ENCODE measurements around the gene COPS9. TPM values are rescaled to one million over a fixed set of nuclear protein-coding genes. Genes with fewer than 3 reads are reported as not detected.

COPS9 gene
- total RNA-seq, 1 donor from 2014 or later: 160 TPM

DNA sequence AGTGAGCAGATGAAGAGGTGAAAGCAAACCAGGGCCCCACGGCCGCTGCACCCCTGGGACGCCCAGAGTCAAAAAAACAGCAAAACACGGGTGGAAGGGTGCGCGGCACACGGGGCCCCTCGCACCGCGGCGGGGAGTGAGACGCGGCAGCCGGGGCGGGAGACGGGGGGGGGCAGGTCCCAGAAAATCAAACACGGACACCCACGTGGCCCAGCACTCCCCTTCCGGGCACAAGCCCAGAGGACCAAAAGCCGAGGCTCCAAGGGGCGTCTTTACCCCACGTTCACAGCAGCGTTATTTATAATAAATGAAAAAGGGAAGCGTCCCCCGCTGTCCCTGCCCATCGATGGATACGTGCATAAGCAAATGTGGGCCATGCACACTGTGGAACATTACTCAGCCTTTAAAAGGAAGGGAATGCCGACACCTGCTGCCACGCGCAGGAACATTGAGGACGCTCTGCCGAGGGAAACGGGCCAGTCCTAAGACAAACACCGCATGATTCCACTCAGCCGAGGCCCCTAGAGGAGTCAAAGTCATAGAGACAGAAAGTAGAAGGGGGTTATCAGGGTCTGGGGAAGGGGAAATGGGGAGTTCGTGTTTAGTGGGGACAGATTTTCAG is 677 bp upstream of the COPS9 start:
- no peak for DNase-seq (ENCODE audit: low read depth in 2 of 2)

DNA sequence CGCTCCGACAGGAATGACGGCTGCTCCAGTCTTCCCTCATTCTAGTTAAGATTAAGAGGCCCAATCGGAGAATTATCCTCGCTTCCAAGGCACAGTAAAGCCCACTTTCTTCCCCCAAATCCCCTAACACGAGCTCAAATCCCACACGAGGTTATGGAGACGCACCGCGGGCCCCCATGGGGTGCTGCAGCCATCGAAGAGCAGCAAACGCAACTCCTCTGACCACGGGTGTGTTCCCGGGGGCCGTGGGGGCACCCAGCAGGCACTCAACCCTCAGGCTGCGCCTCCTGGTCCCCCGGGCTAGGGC is 446 bp downstream of the COPS9 start:
- DNase-seq (ENCODE audit: low read depth in 2 of 2): peak in 1 of 2 donors; percentile 7

DNA sequence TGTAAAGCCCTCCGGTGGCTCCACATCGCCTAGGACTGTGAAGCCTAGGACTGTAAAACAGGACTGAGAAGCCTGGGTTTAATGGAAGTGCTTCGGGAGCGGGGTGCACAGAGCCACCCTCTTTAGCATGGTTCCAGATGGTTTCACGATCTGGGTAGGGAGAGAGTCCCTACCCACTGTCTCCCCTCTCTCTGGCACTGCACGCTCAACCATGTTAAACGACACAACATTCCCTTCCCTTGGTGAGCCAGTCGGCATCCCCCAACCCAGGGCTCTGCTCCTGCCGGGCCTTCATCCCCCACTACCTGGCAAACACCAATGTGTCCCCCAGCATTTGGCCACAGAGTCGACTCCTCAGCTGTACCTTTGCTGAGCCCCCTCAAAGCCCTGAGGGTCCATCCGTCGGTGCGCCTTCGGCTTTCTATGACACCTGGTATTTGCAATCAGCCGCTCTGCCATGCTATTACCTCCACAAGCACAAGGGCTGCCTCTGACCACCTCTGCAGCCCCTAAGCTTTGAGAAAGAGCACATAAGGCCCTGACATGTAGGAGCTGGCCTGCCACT is 1.1 kb downstream of the COPS9 start:
- DNase-seq (ENCODE audit: low read depth in 2 of 2): no peak

DNA sequence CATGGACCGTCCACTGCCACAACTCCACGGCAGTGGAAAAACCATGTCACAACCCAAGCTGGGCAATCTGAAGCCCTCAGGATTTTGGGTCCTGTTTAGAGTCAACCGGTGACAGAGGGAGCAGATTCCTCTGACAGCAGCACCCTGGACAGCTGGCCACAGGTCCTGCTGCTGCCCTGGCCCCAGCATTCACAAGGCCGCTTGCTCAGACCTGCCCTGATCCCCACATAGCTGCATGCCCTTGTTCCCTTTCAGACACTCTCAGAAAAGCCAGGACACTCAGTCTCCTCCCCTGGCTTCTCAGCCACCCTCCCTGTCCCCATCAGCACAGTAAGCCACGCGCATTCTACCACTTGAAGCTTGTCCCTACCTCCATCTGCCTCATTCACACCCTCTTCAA is 1.6 kb downstream of the COPS9 start:
- no peak for DNase-seq (ENCODE audit: low read depth in 2 of 2)

DNA sequence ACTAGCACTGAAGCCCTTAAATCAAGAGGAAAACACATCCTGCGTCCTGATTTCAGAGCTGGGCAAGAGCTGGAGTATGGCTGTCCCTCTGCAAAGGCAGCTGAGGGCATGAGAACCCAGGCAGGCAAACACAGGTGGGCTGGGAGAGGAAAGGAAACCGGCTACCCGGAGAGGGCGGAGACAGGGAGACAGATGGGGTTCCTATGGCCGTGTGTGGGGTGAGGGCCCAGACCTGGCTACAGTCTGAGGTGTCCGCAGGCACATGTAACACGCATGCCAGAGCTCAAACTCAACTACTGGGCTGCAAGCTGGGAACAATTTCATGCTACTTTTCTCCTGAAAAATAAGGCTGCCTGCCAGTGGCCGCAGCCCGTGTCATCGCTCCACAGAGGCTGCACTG is 2.7 kb downstream of the COPS9 start:
- DNase-seq (ENCODE audit: low read depth in 2 of 2): no peak

DNA sequence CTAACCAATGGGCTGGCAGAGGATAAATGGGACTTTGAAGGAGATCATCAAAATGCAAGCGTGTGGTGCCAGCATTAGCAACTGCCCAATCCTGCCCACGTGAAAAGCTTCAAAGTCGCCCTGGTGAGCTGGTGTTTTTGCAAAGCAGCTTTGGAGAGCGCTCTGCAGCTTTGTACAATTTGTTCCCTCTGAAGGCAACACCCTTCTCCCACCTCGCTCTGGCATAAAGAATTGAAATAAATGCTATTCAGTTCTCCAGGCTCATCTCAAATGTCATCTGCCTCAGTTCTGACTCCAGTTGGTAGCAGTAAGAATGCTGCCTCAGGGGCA is 3.5 kb downstream of the COPS9 start:
- DNase-seq (ENCODE audit: low read depth in 2 of 2): no peak

DNA sequence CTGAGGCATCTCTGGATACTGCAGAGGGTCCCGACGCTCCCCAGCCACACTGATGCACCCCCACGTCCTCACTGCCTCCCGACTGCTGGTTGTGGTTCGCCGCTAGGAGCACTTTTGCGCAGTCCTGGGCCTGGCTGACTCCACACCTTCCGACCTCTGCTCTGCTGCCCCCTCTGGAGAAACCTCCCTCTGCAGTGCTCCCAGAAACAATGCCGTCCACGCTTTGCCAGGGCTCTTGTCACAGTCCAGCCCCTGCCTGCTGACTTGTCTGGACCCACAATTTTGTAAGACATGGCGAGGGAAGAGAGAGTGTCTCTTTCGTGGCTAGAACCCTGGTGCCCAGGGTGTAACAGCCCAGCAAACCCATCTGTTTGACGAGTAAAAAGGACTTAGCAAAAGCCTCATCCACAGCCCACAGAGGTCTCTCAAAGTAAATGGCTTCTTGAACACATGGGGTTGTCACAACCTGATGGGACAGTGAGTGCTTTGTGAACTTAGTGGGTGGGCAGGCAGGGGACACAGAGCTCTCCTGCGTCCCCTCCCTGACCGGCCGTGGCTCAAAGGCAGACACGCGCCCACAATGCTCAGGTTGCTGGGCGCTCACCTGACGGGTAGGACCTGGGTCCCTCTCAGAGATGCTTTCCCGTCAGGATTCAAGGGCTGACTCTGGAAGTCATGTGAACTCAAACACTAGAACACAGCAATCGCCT is 4.0 kb downstream of the COPS9 start:
- DNase-seq (ENCODE audit: low read depth in 2 of 2): no peak

DNA sequence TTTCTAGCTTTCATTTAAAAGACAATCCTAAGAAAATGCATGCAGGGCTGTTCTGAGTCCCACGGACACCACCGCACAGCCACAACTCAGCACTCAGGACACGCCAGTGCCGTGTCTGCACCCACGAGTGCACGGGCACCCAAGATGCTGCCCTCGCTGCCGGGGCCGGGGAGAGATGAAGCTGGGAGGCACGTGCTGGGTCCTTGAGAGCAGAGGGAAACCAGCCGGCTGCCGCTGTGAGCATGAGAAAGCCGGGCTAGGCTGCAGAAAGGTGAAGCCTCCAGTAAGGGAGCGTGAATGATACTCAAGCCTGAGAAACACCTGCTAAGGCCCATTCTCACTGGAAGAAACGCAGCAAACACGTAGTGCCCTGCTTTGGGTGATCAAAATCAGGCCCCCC is 4.8 kb downstream of the COPS9 start:
- no peak for DNase-seq (ENCODE audit: low read depth in 2 of 2)

DNA sequence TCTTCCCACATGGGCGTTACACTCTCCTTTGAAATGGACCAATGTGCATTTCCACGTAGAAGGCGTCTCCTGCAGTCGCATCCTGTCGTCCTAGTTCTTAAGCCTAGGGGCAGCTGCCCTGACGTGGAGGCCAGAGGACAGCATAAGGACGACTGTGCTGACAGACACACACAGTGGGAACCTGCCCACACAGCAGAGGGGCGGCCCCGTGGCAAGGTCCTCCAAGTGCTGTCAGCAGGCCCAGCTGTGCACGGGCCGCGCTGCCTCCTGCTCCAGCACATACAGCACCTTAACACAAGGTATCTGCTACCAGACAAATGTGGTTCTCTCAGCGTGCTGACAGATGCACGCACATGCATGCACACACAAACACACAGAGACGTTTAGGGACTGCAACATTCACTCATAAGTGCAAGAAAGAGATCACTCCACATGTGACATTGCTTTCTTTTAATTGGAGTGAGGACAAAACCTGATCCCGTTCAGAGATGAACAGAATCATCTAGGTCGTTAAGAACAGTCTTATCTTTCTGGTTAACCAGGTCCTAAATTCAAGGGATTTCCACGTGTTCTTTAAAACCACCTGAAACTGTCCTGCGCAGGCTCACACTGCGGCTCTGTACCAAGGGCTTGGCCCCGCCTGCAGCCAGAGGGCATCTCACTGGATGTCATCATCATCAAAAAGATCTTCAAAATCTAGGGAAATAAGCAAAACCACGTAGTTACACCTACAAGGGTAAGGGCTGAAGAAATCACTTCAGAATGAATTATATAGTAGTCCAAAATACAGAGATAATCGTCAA is 5.5 kb downstream of the COPS9 start:
- DNase-seq (ENCODE audit: low read depth in 2 of 2): no peak

DNA sequence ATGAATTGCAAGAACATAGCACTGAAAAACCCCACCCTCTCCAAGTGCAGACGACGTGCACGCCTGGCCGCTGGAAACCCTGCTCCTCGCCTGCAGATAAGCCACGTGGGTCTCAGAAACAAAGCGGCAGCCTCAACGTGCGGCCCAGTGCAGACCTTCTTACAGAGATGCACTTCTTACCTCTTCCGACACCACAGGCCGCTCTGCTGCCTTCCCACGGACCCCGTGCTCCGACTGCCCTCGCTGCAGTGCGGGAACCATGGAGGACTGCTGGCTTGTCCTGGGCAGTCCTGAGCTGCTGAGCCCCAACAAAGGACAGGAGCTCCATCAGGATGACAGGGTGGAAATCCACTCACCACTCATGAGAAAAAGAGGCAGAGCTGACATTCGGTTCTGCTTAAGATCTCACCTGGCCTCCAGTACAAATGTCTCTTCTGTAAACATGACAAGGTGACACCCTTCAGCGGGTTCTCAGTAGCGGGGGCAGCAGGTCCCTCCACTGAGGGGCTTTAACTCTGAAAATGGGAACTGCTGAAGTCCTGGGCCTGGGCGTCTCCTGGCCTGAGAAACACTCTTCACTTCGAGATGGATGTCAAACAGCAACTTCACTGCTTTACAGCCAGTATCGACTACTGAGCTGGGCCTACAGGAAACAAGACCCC is 6.2 kb downstream of the COPS9 start:
- no peak for DNase-seq (ENCODE audit: low read depth in 2 of 2)

DNA sequence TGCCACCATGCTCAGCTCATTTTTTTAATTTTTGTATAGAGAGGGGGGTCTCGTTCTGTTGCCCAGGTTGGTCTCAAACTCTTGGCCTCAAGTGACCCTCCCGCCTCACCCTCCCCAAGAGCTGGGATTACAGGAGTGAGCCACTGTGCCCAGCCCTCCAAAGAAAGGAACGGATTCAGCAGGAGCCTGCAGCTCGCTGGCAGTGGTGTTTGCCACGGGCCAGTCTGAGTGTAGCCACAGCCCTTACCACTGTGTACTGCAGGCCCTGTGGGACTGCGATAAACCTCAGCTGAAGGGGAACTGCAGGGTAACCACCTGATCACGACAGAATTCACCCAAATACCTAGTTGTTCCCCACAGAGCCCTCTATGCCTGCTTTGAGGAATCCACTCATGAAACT is 6.8 kb downstream of the COPS9 start:
- DNase-seq (ENCODE audit: low read depth in 2 of 2): no peak

DNA sequence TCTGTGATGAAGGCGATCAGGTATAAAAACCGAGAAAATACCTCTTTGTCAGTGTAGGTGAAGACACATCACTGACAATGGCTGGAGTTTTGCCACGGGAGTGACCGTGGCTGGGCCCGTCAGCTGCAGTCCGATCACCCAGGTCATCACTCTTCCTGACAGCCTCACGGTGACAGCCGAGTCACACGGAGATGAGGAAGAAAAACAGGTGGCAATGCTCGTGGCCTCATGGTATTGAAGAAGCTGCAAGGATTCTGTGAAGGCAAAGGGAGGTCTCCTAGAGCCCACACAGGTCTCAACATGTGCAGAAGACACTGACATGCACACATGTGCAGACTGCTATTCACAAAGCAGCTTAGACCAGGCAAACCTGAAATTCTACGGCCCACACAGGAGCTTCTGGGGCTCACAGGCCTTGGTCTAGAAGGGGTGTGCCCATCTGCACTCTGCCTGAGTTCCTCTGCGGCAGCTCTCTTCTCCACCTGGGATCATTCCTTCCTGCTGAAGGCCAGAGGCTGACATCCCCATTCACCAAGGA is 7.4 kb downstream of the COPS9 start:
- DNase-seq (ENCODE audit: low read depth in 2 of 2): no peak

DNA sequence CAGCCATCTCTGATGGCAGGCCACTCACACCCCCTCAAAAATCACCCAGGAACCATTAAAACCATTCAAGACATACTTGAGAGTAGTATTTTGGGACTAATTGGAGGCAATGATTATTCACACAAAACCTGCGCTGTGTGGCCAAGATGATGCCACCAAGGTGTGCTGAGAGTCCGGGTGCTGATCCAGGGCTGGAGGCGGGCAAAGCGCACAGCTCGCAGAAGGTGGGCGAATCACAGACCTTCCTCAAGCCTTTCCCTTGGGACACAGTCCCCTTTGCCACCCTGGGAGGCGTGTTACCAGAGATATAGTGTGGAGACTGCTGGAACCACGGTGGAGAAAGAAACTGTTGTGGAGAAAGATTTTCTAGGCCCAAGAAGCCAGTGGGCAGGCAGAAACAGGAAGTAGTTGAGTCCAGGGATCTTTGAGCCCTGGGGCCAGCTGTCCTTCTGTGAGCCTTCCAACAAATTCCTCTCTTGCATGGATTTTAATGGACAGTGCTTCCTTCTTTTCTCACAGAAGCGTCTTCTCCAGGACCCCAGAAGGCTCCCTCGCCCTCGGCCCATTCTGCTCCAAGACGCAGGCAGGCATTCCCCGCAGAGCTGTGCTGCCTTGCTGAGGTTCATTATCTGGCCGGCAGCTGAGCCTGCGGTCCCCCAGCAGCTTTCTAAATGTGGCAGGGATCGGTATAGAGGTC is 8.0 kb downstream of the COPS9 start:
- no peak for DNase-seq (ENCODE audit: low read depth in 2 of 2)

DNA sequence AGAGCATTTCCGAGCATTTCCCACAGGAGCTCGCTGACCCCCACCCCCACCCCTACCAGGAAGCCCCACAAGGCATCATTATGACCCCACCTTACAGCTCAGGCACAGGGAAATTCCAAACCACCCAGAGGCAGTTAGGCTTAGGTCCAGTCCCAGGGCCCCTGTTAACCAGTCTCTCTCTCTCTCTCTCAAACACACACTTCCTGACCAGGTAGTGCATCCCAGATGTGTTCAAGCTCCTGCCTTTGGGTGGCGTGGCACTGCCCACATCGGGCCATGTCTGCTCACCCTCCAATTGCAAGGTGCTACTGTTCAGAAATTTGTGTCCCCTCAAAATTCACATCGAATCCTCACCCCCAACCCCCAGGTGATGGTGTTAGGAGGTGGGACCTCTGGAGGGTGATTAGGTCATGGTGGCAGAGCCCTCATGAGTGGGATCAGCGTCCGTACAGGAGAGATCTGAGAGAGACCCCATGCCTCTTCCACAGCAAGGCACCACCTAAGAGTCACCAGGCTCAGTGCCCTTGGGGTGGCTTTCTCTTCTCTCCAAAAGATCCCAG is 8.8 kb downstream of the COPS9 start:
- DNase-seq (ENCODE audit: low read depth in 2 of 2): no peak

DNA sequence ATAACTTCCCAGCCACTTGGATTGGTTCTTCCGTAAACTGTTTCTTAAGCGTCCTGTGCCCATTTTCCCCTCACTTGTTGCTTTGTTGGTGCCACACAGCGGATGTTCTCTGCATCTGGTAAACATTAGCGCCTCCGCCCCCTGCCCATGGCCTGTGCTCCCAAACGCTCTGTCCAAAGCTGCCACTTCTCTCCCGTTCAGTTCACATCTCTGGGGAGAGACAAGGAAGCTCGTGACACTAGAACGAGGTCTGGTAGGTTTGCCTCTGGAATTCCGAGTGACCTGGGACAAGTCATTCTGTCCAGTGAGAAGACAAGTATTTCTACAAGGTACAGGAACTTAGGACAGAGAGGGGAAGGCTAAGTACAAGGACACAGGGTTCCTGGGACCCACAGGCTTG is 9.4 kb downstream of the COPS9 start:
- no peak for DNase-seq (ENCODE audit: low read depth in 2 of 2)

DNA sequence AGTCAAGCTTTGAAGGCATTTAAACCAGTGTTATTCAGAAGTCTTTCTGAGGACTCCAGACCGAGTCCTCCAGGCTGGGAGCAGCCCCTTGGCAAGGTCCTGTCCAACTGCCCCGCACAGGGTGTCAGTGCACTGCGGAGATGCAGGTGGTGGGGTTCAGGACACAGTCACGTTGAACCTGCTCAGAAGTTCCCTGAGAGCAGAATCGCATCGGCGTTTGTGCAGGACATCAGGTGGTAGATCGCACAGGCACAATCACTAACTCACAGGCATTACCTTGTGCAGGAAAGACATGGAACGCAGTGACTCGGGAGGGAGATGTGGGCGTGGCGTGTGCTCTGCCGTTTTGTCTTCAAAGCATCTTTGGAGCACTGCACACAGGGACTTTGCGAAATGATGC is 10.4 kb downstream of the COPS9 start:
- DNase-seq (ENCODE audit: low read depth in 2 of 2): no peak

DNA sequence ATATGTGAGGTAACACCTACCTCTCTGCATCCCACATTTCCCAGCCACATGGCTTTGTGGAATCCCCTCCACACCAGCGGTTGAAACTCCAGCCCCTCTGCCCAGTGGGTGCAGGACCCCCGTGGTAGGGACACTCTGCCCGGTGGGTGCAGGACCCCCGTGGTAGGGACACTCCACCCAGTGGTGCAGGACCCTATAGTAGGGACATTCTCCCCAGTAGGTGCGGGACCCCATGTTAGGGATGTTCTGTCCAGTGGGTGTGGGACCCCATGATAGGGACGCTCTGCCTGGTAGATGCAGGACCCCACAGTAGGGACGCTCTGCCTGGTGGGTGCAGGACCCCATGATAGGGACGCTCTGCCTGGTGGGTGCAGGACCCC is 11.5 kb downstream of the COPS9 start:
- DNase-seq (ENCODE audit: low read depth in 2 of 2): no peak

DNA sequence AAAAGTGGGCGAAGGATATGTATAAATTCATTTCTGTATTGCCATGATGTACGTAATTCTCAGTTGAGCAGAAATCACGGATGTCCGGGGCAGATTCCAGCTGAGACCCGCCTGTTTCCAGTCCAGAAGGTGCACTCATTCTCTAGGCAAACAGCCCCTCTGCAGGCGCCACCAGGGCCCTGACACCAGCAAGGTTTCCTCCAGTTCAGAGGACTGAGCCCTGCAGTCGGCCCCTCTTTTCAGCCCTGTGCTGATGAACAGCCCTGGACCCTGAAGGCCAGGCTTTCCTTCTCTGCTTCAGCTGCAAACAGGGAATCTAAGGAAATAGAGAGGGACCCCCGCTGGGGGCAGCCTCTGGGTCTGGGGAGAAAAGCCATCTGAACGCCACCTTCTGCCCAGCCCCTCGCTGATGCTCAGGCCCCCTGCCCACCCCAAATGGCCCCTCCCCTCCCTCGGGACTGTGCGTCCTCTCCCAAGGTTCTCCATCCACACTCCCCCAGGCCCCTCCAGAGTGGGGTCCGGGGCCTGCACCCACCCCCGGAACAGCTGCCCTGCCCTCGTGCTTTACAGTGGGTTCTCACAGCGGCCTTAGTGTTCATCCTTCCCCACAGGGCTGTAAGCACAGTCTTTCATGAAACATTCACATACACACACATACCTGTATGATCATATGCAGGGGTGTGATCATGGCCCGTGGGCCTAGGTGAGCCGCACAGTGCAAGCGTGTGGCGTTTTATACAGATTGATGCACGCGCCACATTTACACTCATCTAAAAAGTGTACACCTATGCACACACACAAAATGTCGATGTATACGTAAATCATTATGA is 12.1 kb downstream of the COPS9 start:
- no peak for DNase-seq (ENCODE audit: low read depth in 2 of 2)

DNA sequence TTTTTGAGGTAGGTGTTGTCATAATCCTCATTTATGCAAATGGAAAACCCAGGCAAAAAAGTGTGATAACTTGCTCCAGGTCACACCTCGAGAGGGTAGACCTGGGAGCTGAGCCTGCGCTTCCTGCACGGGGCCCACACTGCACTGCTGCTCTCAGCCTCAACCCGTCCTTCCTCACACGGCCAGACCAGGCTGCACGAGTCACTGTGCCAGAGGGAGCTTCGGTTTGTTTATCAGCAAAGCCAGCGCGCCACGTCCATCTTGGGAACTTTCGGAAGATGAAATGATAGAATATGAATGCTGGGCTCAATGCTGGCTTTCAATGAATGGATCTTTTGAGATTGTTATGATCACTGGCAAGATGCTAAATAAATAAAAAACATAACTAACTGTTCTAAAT is 14.4 kb downstream of the COPS9 start:
- no peak for DNase-seq (ENCODE audit: low read depth in 2 of 2)

DNA sequence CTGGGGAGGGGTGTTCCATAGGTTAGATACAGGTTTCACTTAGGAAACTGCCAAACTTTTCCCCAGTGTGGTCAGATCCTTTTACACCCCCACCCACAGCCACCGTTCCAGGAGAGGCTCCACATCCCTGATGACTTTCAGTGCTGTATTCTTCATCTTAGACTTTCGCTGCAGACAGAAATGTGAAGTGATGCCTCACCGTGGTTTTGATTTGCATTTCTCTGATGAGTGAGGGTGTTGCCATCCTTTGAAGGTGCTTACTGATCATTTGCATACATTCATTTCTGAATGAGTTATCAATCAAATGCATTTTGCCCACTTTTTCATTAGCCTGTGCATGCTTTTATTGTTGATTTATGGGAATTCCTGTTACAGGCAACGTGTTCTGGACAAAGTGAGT is 14.9 kb downstream of the COPS9 start:
- no peak for DNase-seq (ENCODE audit: low read depth in 2 of 2)
